Mesodermal cell (in vitro differentiated cells): Measurements from ENCODE around the gene MTX2. TPM values are rescaled to one million over a fixed set of nuclear protein-coding genes. Genes with fewer than 3 reads are reported as not detected.

Source experiments
- H3K27ac ChIP-seq: 2 replicates; pipeline ENCODE4 v1.7.0; 2013; ENCODE audit warnings: mild to moderate bottlenecking, low read depth, low read length, moderate library complexity; ENCODE audit not compliant: severe bottlenecking
- H3K36me3 ChIP-seq: 2 replicates; pipeline ENCODE4 v1.7.1; 2013; ENCODE audit warnings: mild to moderate bottlenecking, low read length, moderate library complexity; ENCODE audit not compliant: control insufficient read depth, insufficient read depth
- H3K4me1 ChIP-seq: one replicate; pipeline ENCODE4 v1.7.1; 2013; ENCODE audit warnings: mild to moderate bottlenecking, low read length; ENCODE audit not compliant: insufficient read depth, control insufficient read depth, poor library complexity, severe bottlenecking
- H3K4me3 ChIP-seq: 2 replicates; pipeline ENCODE4 v1.7.0; 2013; ENCODE audit warnings: low read length, control low read depth, mild to moderate bottlenecking; ENCODE audit not compliant: insufficient read depth, poor library complexity, severe bottlenecking; ENCODE audit errors: extremely low read depth
- H3K9me3 ChIP-seq: 2 replicates; pipeline ENCODE4 v1.7.1; 2013; ENCODE audit warnings: mild to moderate bottlenecking, low read length, moderate library complexity; ENCODE audit not compliant: control insufficient read depth
- WGBS, 2 experiments: methylation state at CpG; one replicate each; pipeline ENCODE4 v1.1.5; 2013; ENCODE audit warnings: missing lambda C conversion rate in 2 of 2; ENCODE audit not compliant: insufficient coverage in 2 of 2; 5-methylcytosine and 5-hydroxymethylcytosine counted together
- polyA plus RNA-seq, 2 experiments: library from polyadenylated mRNA; stranded (reverse); fragments of 50-300 nt; gene quantifications; one replicate each; pipeline ENCODE4 v1.2.3, GENCODE V29; 2013

The MTX2 gene
- 40.9 TPM for polyA plus RNA-seq (2013, experiment 1 of 2)
- polyA plus RNA-seq (2013, experiment 2 of 2) = 46.4 TPM

- Histone ChIP-seq H3K36me3 (no peaks in the 10 kb centered on the region), H3K4me3 (peak within 1 kb of the TSS; percentile 77), H3K4me1 (no peaks in the 10 kb centered on the region), H3K27ac (peak within 1 kb of the TSS; percentile 62), H3K9me3 (no peaks in the 10 kb centered on the region)
- 0 to 1% methylated on average over 26 to 28 of the region's 58 CpGs for WGBS, 2 experiments
Observed at GRCh38 chr2:176269319-176270099, at the start of gene MTX2. MTX2 (plus strand) TSS chr2:176269442; CDS start chr2:176269630, 188 bp downstream.

- no peaks in the 10 kb centered on the region for H3K4me1 ChIP-seq
- WGBS, 2 experiments = 83% methylated on average over 1 of the region's 2 CpGs; no CpG with 5 or more reads in 1 of the 2 experiments
- no peak overlapping the region for H3K27ac ChIP-seq
- H3K36me3 ChIP-seq = no peaks in the 10 kb centered on the region
- H3K4me3 ChIP-seq = no peak overlapping the region
- H3K9me3 ChIP-seq = no peaks in the 10 kb centered on the region
Observed at GRCh38 chr2:176227874-176228273, 41.4 kb upstream of the MTX2 start.

GRCh38 chr2:176234156-176234555 is 35.1 kb upstream of the MTX2 start:
- H3K4me1 ChIP-seq = no peaks in the 10 kb centered on the region
- H3K36me3 ChIP-seq = no peaks in the 10 kb centered on the region
- H3K27ac ChIP-seq = no peak overlapping the region
- H3K9me3 ChIP-seq = no peaks in the 10 kb centered on the region
- 57 to 100% methylated on average over 1 of the region's 2 CpGs for WGBS, 2 experiments
- H3K4me3 ChIP-seq = no peak overlapping the region

- H3K9me3 ChIP-seq = no peaks in the 10 kb centered on the region
- H3K27ac ChIP-seq = no peak overlapping the region
- WGBS, 2 experiments = 67 to 80% methylated on average over 1 of the region's 1 CpG
- H3K4me3 ChIP-seq = no peak overlapping the region
- H3K4me1 ChIP-seq = no peaks in the 10 kb centered on the region
- no peaks in the 10 kb centered on the region for H3K36me3 ChIP-seq
Observed at GRCh38 chr2:176234940-176235339, 34.3 kb upstream of the MTX2 start.

GRCh38 chr2:176237456-176237855 is 31.8 kb upstream of the MTX2 start:
- no peaks in the 10 kb centered on the region for H3K4me1 ChIP-seq
- no peak overlapping the region for H3K4me3 ChIP-seq
- no peak overlapping the region for H3K27ac ChIP-seq
- WGBS, 2 experiments = 71 to 100% methylated on average over 1 to 2 of the region's 4 CpGs
- H3K9me3 ChIP-seq = no peaks in the 10 kb centered on the region
- no peaks in the 10 kb centered on the region for H3K36me3 ChIP-seq

- H3K4me3 ChIP-seq = no peak overlapping the region
- WGBS, 2 experiments = 86 to 94% methylated on average over 2 of the region's 4 CpGs
- no peaks in the 10 kb centered on the region for H3K9me3 ChIP-seq
- H3K36me3 ChIP-seq = no peaks in the 10 kb centered on the region
- H3K4me1 ChIP-seq = no peaks in the 10 kb centered on the region
- no peak overlapping the region for H3K27ac ChIP-seq
Observed at GRCh38 chr2:176239031-176239430, 30.2 kb upstream of the MTX2 start.

GRCh38 chr2:176240301-176240700 is 28.9 kb upstream of the MTX2 start:
- H3K4me1 ChIP-seq = no peaks in the 10 kb centered on the region
- no peaks in the 10 kb centered on the region for H3K36me3 ChIP-seq
- H3K9me3 ChIP-seq = no peaks in the 10 kb centered on the region
- no peak overlapping the region for H3K27ac ChIP-seq
- H3K4me3 ChIP-seq = no peak overlapping the region
- WGBS, 2 experiments = 80% methylated on average over 1 of the region's 1 CpG; no CpG with 5 or more reads in 1 of the 2 experiments

- WGBS, 2 experiments = 100% methylated on average over 2 of the region's 2 CpGs
- no peak overlapping the region for H3K4me3 ChIP-seq
- H3K9me3 ChIP-seq = no peaks in the 10 kb centered on the region
- H3K36me3 ChIP-seq = no peaks in the 10 kb centered on the region
- H3K4me1 ChIP-seq = no peaks in the 10 kb centered on the region
- H3K27ac ChIP-seq = no peak overlapping the region
Observed at GRCh38 chr2:176242276-176242675, 27.0 kb upstream of the MTX2 start.

- Histone ChIP-seq H3K4me3 (no peak overlapping the region), H3K4me1 (no peaks in the 10 kb centered on the region), H3K9me3 (no peaks in the 10 kb centered on the region), H3K27ac (no peak overlapping the region), H3K36me3 (no peaks in the 10 kb centered on the region)
- WGBS, 2 experiments = 73 to 81% methylated on average over 4 of the region's 4 CpGs
Observed at GRCh38 chr2:176246331-176246730, 22.9 kb upstream of the MTX2 start.

GRCh38 chr2:176247859-176248258 is 21.4 kb upstream of the MTX2 start:
- 67 to 83% methylated on average over 2 of the region's 4 CpGs for WGBS, 2 experiments
- no peaks in the 10 kb centered on the region for H3K9me3 ChIP-seq
- H3K36me3 ChIP-seq = no peaks in the 10 kb centered on the region
- no peaks in the 10 kb centered on the region for H3K4me1 ChIP-seq
- no peak overlapping the region for H3K27ac ChIP-seq
- H3K4me3 ChIP-seq = no peak overlapping the region

- 100% methylated on average over 1 of the region's 1 CpG; no CpG with 5 or more reads in 1 of the 2 experiments for WGBS, 2 experiments
- Histone ChIP-seq H3K4me1 (no peaks in the 10 kb centered on the region), H3K27ac (no peak overlapping the region), H3K4me3 (no peak overlapping the region), H3K9me3 (no peaks in the 10 kb centered on the region), H3K36me3 (no peaks in the 10 kb centered on the region)
Observed at GRCh38 chr2:176251928-176252327, 17.3 kb upstream of the MTX2 start.
